ENCODE data around the gene KCNK15. TPM values are rescaled to one million over a fixed set of nuclear protein-coding genes. Genes with fewer than 3 reads are reported as not detected.

Gene KCNK15
- total RNA-seq, 1 donor from 2014 or later: 0.21 TPM

DNA sequence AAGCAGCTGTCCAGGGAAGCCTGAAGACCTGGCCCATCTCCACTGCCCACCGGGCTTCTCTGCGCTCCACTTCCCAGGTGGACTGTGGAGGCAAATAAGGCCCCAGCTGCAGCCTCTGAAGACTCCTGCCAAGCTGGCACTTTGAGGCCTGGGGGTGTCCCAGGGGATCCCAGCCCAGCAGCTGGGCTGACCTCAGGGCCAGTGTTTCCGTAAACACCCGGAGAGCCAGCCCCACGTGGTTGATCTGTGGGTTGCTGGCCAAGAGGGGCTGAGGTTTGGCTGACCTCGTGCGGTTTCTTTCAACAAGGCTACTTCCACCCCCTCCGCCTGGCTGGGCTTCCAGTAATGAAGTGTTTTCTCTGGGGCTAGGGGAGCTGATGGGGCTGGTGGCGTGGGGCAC is 42.9 kb upstream of the KCNK15 start:
- no peaks in the 10 kb centered on the region for H3K27me3 ChIP-seq
- Mint-ChIP-seq H3K36me3 (no peaks in the 10 kb centered on the region), H3K27me3 (ENCODE audit: insufficient read depth, low read depth) (peaks cover 9% of the 10 kb centered on the region), H3K27ac (no peak overlapping the region), H3K9me3 (no peaks in the 10 kb centered on the region), H3K4me1 (peaks cover 38% of the 10 kb centered on the region), H3K4me3 (no peak overlapping the region)
- no peak for DNase-seq (ENCODE audit: low spot score)
- H3K36me3 ChIP-seq: no peaks in the 10 kb centered on the region
- no peak overlapping the region for H2AFZ ChIP-seq (replicated peaks)
- H3K9ac ChIP-seq: no peak overlapping the region
- TF ChIP-seq, protein P1, sequence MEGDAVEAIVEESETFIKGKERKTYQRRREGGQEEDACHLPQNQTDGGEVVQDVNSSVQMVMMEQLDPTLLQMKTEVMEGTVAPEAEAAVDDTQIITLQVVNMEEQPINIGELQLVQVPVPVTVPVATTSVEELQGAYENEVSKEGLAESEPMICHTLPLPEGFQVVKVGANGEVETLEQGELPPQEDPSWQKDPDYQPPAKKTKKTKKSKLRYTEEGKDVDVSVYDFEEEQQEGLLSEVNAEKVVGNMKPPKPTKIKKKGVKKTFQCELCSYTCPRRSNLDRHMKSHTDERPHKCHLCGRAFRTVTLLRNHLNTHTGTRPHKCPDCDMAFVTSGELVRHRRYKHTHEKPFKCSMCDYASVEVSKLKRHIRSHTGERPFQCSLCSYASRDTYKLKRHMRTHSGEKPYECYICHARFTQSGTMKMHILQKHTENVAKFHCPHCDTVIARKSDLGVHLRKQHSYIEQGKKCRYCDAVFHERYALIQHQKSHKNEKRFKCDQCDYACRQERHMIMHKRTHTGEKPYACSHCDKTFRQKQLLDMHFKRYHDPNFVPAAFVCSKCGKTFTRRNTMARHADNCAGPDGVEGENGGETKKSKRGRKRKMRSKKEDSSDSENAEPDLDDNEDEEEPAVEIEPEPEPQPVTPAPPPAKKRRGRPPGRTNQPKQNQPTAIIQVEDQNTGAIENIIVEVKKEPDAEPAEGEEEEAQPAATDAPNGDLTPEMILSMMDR (IDR thresholded peaks at IDR 0.05): no peak
- TF ChIP-seq EZH2 (IDR thresholded peaks at IDR 0.05) (no peak), EZH2phosphoT487 (IDR thresholded peaks at IDR 0.05) (no peak)
- H3K4me2 ChIP-seq: no peak overlapping the region
- H3F3A ChIP-seq (ENCODE audit: low read depth): peaks cover 4% of the 10 kb centered on the region
- H3K9me3 ChIP-seq (ENCODE audit: low read depth): no peaks in the 10 kb centered on the region
- H3K4me1 ChIP-seq: peaks cover 18% of the 10 kb centered on the region
- H3K4me3 ChIP-seq: no peak overlapping the region
- no peaks in the 10 kb centered on the region for H4K20me1 ChIP-seq (ENCODE audit: low read depth)
- H3K27ac ChIP-seq: no peak overlapping the region
- H3K79me2 ChIP-seq (ENCODE audit: low read depth): no peaks in the 10 kb centered on the region

DNA sequence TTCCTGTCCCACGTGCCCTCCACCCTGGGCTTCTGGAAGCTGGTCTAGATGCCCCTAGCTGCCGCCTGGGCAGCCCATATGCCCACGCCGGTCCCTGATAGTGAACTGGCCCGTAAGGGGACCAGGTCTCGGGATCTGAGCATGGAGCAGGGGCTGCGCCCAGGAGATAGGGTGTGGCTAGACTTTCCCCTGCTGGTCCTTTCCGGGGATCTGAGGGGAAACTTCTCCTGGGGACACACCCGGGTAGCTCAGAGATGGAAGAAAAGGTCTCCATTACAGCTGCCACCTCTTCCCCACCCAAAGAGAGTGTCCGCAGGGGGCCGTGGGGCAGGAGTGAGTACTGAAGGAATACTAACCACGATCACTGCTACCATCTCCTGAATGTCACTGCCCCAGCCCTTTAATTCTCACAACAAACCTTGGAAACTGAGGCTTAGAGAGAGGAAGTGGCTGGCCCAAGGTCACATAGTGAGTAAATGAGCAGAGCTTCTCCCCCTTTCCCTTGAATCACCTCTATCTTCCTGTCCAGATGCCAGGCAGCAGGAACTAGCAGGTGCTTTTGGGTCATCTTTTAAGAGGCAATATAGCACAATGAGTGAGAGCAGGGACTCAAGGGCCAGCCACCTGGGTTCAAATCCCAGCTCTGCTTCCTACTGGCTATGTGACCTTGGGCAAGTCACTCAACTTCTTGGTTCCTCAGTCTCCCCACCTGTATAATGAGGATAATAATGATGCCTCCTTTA is 42.3 kb upstream of the KCNK15 start:
- H3K4me3 Mint-ChIP-seq: no peak overlapping the region
- no peaks in the 10 kb centered on the region for H3K27me3 ChIP-seq
- no peaks in the 10 kb centered on the region for H3K79me2 ChIP-seq (ENCODE audit: low read depth)
- H3K27ac ChIP-seq: no peak overlapping the region
- no peak overlapping the region for H2AFZ ChIP-seq (replicated peaks)
- DNase-seq (ENCODE audit: low spot score): no peak
- H3K27me3 Mint-ChIP-seq (ENCODE audit: insufficient read depth, low read depth): peaks cover 9% of the 10 kb centered on the region
- no peak for TF ChIP-seq EZH2phosphoT487 (IDR thresholded peaks at IDR 0.05)
- TF ChIP-seq, protein P1 (IDR thresholded peaks at IDR 0.05): no peak
- no peak for TF ChIP-seq EZH2 (IDR thresholded peaks at IDR 0.05)
- no peak overlapping the region for H3K4me3 ChIP-seq
- H3K4me1 Mint-ChIP-seq: peaks cover 38% of the 10 kb centered on the region
- H3K9ac ChIP-seq: no peak overlapping the region
- H3K9me3 Mint-ChIP-seq: no peaks in the 10 kb centered on the region
- H3K36me3 Mint-ChIP-seq: no peaks in the 10 kb centered on the region
- H3K27ac Mint-ChIP-seq: no peak overlapping the region
- H3K9me3 ChIP-seq (ENCODE audit: low read depth): no peaks in the 10 kb centered on the region
- peaks cover 4% of the 10 kb centered on the region for H3F3A ChIP-seq (ENCODE audit: low read depth)
- H3K36me3 ChIP-seq: no peaks in the 10 kb centered on the region
- H4K20me1 ChIP-seq (ENCODE audit: low read depth): no peaks in the 10 kb centered on the region
- peaks cover 18% of the 10 kb centered on the region for H3K4me1 ChIP-seq
- no peak overlapping the region for H3K4me2 ChIP-seq

- no peak overlapping the region for H3K4me3 ChIP-seq
- H3K79me2 ChIP-seq (ENCODE audit: low read depth): no peaks in the 10 kb centered on the region
- TF ChIP-seq EZH2phosphoT487 (IDR thresholded peaks at IDR 0.05) (no peak), EZH2 (IDR thresholded peaks at IDR 0.05) (no peak)
- TF ChIP-seq, protein P1 (IDR thresholded peaks at IDR 0.05): no peak
- DNase-seq (ENCODE audit: low spot score): no peak
- no peak overlapping the region for H2AFZ ChIP-seq (replicated peaks)
- no peak overlapping the region for H3K4me2 ChIP-seq
- no peaks in the 10 kb centered on the region for H3K27me3 ChIP-seq
- H3K9ac ChIP-seq: no peak overlapping the region
- H3K27ac ChIP-seq: no peak overlapping the region
- H3K36me3 Mint-ChIP-seq: no peaks in the 10 kb centered on the region
- H4K20me1 ChIP-seq (ENCODE audit: low read depth): no peaks in the 10 kb centered on the region
- peaks cover 9% of the 10 kb centered on the region for H3K27me3 Mint-ChIP-seq (ENCODE audit: insufficient read depth, low read depth)
- peaks cover 4% of the 10 kb centered on the region for H3F3A ChIP-seq (ENCODE audit: low read depth)
- no peaks in the 10 kb centered on the region for H3K9me3 Mint-ChIP-seq
- H3K4me1 ChIP-seq: peaks cover 18% of the 10 kb centered on the region
- H3K36me3 ChIP-seq: no peaks in the 10 kb centered on the region
- peaks cover 38% of the 10 kb centered on the region for H3K4me1 Mint-ChIP-seq
- H3K9me3 ChIP-seq (ENCODE audit: low read depth): no peaks in the 10 kb centered on the region
- no peak overlapping the region for H3K27ac Mint-ChIP-seq
- no peak overlapping the region for H3K4me3 Mint-ChIP-seq
Measured at GRCh38 chr20:44703956-44704488, 41.6 kb upstream of the KCNK15 start.

Data from neural progenitor cell (in vitro differentiated cells).